ENCODE data around the gene PREX1.

Gene PREX1

DNA sequence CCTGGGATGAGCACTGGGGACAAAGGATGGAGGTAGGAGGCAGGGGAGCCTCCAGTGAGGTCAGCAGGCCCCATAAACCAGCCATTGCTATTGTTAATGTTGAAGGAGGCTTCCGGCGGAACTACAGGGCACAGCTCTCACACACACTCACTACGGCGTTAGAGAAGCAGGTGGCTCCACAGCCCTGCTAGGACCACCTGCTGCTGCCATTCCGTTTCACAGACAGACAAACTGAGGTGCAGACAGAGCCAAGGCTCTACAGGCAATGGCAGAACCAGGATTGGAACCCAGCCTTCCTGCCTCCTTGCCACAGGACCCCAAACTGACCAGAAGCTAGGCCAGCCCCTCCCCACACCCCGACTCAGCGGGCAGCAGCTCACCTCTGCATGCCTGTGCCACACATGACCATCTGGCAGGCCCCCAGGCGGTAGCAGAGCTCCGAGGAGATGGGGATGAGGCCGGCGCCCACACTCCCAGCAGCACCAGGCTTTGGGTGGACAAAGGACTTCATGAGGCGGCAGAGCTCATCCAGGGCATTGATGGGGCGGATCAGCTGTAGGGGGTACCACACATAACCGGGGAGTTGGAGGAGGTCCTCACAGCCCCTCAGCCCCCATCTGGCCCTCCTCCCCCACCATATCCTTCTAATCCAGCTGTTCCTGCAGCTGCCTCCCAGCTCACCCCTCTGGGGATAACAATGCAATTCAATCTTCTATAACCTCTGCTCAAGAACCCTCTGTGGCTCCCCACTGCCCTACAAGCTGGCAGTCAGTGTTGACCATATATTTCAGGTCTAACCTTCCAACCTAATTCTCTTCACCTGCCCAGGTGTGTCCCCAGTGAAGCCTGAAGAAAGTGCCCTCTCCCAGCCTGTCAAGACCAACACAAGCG is 198.5 kb downstream of the PREX1 start:
- DNase-seq = no peak

DNA sequence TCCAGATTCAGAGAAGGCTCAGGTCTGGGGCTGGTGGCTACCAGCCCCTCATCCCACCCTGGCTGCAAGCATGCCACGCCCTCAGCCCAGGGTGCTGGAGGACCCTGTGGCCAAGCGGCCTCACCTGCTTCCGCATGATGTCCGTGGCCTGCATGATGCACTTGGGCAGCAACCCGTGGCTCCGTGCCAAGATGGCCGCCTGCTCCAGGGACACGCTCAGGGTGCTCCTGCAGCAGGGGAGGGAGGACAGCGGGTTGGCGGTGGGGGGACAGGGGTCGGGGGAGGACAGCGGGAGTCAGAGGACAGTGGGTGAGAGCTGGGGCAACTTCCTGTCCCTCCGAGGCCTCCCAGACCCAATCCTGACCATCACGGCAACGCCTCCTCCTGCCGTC is 200.1 kb downstream of the PREX1 start:
- no peak for DNase-seq

DNA sequence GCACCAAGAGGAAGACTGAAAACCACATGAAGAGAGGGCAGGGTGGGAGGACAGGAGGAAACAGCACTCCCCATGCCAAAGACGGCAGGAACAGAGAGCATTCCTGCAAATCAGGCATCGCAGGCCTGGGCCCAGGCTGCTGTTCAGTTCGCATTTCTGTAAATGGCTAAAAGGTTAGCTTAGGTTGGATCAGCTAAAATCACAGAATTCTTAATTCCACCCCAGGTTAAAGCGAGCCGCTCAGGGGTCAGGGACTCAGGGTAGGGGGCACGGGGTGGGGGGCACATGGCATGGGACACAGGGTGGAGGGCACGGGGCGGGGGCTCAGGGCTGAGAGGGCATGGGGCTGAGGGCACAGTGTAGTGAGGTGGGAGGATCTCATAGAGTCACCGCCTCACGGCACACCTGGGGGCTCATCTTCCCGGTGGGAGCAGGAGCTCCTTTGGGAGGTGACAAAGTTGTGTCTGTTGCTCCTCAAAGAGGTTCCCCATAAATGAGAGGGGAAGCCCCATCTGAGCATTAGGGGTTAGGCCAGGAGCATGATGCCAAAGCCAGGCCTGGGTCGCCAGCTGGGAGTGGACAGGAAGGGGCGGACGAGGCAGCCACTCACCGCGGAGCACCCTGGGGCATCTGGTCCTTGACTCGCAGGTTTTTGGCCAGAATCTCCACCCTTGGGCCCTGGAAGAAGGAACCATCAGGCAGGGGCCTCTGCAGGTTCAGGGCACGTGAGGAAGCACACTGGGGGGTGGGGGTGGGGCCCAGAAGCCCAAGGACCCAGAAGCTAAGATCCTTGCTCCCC is 200.7 kb downstream of the PREX1 start:
- no peak for DNase-seq

DNA sequence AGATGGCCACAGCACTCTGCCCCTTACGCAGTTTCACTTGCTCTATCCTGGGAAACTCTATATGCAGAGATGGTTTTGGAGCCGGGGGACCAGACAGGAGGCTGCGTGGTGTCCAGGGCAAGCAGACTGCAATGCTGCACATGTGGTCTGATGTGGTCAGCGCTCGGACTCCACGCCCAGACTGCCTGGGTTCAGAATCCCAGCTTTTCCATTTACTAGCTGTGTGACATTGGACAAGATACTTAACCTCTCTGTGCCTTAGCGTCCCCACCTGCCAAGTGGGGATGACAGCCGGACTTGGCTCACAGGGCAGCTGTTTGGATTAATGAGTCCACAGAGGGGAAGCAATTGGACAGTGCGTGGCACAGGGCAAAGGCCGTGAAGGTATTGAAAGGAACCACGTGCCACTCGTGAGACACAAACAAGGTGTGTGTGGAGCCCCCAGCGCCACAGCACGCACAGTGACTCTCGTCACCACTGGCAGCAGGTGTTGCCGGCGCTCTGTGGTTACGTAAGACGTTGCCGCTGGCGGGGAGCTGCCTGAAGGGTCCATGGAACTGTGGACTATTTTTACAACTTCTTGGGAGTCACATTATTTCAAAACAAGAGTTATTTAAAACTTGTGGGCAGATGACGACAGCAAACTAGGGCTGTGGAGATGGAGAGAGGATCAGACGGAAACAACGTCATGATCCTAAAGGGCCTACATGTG is 201.4 kb downstream of the PREX1 start:
- DNase-seq = no peak

DNA sequence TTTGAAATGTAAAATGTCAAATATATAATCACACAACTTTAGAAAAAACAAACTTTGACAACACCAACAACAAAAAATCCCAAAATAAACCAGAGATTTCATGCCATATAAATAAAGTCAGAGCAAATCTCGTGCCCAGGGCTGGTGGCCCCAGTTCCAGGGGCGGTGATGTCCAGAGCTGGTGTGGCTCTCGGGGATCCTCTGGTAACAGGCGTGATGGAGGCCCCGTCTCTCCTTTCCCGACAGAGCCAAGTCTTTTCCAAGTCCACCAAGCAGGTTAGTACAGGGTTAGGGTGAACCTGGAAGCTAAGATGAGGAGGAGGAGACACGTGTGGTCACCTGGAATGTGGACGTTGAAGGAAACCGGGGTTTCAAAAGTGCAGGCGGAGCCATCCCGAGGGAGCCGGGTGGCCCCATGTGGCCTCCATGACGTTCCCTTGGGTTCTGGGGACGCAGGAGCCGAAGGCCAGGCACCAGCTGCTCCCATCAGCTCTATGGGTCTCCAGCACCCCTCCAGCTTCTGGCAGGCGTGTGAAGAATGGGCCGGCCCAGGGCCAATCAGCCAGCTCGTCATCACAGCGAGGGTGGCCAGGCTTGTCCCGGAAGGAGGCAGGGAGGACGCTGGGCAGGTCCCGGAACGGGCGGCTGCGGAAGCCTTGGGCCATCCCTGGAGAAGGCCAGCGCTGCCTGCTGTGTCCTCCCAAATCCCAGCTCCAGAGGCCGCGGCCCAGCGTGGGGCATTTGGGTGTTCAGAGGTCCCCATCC is 202.5 kb downstream of the PREX1 start:
- DNase-seq = no peak

DNA sequence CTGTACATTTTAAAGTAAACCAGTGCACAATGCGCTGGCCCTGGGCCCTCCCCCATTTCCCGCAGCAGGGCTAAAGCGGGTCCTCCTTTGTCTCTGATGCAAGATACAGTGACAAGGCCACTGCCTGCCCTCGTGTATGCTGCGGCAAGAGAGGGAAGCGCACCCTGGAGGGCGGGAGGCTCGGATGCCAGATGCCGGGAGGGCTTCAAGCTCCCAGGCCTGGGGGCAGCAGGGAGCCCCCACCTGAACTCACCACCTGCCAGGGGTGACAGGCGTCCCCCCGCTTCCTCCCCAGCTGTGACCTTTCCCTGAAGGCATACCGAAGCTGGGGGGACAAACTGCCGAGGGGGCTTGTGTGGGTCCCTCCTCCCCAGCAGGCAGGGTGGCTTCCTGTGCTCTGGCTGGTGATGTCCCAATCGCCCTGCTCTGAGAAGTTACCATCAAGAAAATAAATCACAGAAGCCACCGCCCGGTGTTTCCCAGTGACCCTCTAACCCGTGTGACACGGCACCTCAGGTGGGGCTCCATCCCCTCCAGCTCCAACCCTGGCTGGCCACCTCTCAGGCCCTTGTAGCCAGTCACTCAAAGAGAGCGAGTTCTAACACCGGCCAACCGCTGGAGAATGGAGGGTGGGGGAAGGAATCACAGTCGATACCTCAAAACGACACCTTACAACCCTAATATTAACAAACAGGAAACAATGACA is 203.3 kb downstream of the PREX1 start:
- no peak for DNase-seq

DNA sequence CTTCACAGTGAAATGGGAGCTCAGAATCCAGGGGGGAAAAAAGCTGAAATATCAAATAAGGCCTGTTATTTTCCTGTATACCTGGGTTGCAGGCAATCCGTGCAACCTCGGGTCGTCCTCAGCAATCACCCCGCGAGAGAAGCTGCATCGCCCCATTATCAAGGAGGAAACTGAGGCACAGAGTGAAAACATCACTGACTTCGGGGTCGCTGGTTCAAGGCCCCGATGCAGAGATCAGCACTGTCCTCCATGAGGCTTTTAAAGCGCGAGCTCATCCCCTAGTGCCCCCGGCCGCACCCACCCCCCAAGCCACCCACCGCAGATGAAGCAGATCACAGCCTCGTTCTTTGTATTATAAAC is 203.9 kb downstream of the PREX1 start:
- no peak for DNase-seq

DNA sequence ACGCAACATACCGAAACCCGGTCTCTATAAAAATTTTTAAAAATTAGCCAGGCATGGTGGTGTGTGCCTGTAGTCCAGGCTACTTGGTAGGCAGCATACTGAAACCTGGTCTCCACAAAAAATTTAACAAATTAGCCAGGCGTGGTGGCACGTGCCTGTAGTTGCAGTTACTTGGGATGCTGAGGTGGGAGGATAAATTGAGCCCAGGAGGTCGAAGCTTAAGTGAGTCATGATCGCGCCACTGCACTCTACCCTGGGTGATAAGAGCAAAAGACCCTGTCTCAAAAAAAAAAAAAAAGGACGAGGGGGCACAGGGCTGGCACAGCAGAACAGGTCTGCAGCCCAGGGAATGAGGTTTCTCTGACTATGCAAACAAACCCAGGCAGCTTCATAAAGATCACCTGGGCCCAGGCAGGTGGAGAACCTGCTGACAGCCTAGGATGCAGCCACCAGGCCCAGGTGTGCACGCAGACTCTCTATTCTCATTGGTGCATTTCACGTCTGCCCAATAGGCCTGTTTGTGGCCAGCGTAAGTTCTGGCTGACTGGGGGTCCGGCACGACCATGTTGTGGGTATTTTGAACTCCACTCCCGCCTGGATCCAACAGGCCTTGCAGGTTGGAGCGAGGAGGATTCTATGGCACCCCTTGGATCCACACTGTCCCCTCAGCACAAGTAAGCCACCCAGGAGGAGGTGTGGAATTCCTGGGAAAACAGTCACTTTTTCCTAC is 204.5 kb downstream of the PREX1 start:
- DNase-seq = no peak

DNA sequence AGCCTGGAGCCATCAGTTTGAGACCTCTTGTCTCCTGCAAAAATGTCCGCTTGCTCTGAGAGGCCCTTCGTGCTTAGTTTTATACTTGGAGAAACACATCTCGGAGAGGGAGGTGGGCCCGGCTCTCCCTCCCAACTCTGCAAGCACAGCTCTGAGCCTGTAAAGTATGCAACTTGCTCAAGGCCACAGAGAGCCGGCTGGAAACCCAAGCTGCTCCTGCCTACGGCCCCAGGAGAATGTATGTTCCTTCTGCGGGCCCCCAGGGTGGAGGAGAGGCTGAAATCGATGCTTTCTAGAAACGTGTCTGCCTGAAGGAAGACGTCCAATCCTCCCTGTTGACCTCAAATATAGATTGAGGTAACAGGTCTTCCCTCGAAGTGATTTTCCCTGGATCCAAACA is 205.4 kb downstream of the PREX1 start:
- DNase-seq = no peak

DNA sequence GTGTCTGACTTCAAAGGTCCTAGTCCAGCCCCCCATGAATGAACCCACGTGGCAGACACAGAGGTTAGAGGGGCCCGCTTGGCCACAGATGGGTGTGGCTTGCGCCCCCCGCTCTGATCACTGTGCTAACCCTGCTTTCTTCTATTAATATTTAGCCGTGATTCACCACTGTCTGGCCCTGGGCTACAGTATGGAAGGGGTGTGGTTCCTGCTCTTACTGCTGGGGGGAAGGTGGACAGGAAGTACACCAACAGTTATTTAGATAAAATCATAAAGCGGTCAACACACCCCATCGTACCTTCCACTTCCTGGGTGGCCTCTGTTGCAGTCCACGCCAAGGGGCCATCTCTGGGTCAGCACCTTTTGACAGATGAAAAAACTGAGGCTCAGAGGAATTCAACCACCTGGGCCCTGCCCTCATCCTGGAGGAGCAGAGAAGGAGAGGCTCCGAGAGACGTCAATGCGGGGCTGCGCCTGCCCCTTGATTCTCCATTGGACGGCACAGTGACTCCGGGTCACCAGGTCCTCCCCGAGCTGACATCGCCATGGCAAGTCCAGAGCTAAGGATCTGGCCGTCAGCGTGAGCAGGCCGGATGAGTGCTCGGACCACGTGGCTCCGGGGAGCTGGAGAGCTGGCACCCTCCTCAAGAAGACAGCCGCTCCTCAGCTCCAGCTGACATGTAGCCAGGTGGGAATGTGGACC is 206.3 kb downstream of the PREX1 start:
- no peak for DNase-seq

DNA sequence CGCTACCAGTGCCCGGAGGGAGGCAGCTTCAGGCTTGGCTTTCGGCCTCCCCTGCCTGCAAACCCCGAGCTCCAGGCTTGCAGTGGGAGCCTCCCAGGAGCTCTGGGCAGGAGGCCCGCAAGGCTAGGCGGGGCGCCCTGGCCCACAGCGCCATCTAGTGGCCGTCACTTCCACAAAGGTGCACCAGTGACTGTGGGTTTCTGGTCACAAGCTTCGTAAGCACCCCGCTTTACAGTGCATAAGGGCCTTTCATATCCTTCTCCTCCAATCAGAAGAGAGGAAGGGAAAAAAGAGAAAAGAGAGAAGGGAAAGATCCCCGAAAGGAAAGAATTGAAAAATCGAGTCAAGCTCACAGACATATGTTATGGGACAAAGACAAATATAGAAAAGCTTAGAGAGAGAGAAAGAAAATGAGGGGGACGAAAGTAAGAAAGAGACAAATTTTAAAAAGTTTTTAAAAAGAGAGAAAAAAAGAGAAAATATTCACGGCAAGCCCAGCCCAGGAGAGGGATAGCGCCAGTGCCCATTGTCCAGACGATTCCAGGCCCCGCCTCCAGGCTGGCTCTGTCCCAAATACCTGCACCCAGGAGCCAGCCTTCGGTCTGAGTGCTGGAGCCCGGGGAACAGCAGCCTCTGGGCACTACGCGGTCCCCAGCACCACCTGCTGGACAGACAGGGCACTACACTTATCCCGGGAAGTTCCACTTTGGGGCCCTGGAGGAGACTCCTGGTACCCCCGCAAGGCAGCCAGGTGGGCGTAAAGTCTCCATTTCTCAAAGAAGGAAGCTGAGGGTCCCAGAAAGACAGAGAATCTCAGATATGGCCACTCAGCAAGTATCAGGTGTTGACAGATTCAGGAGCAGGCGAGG is 207.1 kb downstream of the PREX1 start:
- DNase-seq = peak; percentile 70

DNA sequence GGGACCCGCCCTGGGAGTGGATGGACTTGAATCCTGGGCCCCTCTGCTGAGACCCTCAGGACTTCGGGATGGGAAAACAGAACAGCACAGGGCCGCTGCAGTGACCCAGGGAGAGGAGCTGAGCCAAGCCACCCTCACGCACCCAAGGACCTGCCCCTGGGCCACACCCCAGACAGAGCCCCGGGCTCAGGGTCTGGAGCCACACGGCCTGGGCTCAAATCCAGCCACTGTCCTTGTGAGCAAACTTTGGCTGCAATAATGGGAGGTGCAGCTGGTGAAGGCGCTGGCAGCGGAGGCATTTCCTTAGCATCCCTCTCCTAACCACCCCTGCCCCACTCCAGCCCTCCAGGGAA is 207.7 kb downstream of the PREX1 start:
- DNase-seq = no peak

DNA sequence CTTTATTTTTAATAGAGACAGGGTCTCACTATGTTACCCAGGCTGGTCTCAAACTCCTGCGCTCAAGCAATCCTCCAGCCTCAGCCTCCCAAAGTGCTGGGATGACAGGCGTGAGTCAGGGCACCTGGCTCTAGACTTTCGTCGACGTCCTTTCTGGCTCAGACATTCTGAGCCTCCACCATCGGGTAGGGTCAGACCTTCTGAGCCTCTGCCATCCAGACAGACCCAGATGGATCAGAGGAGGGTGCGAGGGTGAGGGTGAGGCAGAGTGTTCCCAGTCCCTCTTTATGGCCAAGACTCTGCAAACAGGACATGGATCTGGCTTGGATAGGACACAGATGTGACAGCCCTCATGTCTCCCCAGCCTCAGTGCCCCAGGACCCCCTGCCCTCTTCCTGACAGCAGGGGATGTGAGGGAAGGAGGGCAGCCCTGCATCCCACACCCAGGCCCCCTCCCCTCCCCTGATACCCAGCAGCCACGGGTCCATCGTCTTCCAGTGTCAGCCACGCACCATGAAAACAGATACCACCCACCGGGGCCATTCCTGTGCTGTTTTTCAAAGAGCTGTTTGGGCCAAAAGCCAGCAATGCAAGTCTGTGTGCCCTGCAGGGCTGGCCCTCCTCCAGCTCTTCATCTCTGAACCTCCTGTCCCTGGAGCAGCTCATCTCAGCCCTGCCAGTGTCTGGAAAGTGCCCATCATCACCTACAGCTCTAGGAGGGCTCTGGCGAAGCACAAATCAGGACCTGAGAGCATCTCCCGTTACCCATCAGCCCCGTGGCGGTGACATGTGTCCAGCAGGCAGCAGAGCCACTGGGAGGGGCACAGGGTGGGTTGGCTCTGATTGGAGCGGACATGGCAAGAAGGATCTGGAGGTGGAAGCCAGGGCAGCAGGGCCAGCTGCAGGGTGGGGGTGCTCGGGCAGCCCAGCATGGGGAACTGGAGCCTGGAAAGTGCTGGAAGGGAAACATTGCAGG is 208.4 kb downstream of the PREX1 start:
- no peak for DNase-seq

DNA sequence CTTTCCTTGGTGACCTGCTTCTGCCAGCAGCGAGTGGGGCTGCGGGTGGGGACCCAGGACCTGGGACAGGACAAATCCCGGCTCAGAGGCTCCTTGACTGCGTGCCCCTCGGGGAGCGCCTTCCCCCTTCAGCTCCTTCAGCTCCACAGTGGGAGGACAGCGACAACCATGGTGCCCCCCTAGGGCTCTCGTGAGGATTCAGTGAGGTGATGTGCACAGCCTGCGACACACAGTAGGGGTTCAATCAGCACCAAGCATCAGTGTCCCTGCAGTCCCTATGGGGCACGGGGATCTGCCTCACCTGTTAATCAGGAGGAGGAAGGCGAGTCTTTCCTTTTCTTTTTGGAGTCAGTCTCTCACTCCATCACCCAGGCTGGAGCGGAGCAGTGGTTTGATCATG is 209.2 kb downstream of the PREX1 start:
- DNase-seq = no peak

DNA sequence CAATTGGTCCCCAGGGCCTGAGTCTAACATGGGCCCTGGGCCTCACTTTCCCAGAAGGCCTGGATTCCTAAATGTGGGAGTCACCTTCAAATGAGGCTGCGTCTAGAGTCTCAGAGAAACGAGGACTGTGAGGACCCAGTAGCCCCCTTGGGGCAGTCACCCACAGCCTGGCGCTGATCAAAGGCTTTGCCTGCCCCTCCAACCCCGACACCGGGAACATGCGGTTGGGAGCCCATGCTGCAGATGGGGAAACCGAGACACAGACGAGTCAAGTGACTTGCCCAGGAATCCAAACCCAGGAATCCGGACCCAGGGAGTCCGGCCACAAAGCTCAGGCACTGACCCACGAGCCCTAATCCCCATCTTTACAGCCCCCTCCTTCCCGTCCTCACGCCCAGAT is 209.7 kb downstream of the PREX1 start:
- DNase-seq = no peak

DNA sequence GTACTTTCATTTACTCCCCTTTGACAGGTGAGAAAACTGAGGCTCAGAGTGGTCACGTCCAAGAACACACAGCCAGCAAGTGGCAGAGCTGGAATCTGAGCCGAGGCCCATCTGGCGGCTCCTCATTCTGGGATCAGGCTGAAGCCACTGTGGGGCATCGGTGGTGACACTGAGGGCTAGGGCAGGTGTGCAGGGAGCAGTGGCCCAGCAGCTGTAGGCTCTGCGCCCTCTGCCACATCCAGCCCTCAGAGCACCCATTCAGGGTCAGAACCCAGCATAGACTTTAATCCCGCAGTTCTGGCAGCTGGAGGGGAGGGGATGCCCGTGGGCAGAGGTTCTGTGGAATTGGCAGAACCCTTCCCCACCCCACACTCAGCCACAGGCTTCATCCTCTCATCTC is 210.3 kb downstream of the PREX1 start:
- no peak for DNase-seq

DNA sequence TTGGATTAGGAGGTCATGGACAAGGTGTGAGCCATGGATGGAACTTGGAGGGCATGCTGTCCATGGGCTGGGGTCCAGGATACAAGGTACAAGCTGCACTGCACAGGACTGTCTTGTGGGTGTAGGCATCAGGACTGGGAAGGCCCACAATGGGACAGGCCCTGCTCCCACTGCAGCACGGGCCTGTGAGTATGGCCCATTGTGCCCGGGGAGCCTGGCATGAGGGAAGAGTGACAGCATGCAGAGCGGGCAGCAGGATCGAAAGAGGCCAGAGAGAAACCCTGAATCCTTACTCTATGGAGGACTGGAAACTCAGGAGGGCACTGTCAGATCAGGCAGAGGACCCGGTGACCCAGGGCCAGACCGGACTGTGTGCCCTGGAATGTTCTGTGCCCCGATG is 211.3 kb downstream of the PREX1 start:
- no peak for DNase-seq

DNA sequence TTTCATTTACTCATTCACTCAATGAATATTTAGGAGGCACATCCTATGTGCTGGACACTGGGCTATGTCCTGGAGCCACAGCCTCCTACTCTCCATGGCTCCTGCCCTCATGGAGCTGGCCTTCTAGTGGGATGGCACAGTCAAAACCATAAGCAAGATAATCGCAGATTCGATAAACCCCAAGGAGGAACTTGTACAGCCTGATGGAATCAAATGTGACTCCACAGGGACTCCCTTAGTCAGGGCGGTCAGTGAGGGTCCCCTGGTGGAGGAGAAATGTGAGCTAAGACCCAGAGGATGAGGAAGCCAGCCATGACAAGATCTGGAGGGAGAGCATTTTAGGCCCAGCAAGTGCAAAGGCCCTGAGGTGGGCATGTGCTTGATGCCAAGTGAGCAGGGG is 211.9 kb downstream of the PREX1 start:
- DNase-seq = no peak

All from stimulated activated CD4-positive, alpha-beta T cell treated with anti-CD3 and anti-CD28 coated beads, Interleukin-12 subunit alpha, Interleukin-12 subunit beta, amount 100 ng/mL, for 4 hours (primary cell).